GM18519 (cell line): ENCODE measurements around the gene XYLT1.

Experiments used
- ATAC-seq: cut with Tn5 transposase; IDR thresholded peaks from one replicate; pipeline ENCODE4 v1.9.1; 2021; ENCODE audit warnings: mild to moderate bottlenecking, moderate library complexity; ENCODE audit not compliant: unreplicated experiment, low FRiP score

Gene XYLT1

GRCh38 chr16:17404941-17405689 is 65.6 kb downstream of the XYLT1 start:
- ATAC-seq = no peak

DNA sequence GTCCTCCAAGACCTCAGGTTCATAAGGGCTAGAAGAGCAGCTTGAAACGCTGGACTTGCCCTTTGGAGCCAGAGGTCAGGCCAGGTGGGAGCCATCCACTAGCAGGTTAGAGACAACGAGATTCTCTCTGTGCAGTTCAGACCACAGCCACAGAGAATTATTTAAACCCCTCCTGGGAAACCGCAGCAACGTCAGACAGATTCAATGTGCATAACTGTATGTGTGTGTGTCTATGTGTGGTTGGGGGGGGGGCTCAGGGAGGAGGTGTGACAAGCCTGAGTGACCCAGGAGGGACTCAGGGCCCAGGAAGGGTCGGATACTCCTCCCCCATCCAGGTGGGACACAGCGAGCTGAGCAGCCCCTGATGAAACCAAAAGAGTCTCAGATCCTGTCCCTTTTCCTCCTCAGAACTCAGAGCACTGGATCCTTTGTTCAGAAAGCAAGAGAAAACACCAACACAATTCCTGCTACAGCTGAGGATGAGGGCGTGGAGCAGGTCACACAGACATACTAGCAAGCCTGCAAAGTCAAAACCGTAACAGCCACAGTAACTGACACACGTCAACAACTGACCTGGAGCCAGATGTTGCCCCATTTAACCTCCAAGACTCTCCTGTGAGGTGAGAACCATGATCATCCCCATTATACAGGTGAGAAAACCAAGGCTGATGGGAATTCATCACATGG is 66.8 kb downstream of the XYLT1 start:
- ATAC-seq = no peak

DNA sequence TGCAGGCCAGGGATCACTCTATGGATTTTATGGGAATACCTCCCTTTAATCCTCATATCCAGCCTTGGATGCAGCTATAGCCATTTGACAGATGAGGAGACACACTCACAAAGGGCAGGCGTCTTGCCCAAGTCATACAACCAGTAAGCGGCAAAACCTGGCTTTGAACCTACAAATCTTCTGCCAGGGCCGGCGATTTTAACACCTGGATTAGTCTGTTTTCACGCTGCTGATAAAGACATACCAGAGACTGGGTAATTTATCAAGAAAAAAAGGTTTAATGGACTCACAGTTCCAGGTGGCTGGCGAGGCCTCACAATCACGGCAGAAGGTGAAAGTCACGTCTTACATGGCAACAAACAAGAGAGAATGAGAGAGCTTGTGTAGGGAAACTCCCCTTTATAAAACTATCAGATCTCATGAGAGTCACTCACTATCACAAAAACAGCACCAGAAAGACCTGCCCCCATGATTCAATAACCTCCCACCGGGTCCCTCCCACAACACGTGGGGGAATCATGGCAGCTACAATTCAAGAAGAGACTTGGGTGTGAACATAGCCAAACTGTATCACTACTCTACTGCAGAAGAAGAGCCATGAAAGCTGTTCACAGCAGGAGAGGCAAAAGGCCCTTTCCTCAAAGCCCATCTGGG is 67.5 kb downstream of the XYLT1 start:
- ATAC-seq = no peak

DNA sequence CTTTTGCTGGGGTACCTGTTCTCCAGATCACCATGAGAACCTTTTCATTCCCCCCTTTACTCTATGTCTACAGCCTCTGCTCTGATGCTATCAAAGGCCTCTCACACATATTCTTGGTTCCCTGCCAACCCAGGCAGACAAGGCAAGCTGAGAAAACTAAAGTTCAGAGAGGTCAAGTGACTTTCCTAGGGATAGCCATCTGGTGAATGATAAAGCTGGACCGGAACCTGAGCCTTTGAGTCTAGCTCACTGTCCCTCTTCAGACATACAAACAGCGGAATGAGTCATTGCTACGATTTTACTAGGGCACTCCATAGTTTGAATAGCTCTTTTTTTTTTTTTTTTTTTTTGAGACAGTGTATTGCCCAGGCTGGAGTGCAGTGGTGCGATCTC is 73.3 kb downstream of the XYLT1 start:
- no peak for ATAC-seq

DNA sequence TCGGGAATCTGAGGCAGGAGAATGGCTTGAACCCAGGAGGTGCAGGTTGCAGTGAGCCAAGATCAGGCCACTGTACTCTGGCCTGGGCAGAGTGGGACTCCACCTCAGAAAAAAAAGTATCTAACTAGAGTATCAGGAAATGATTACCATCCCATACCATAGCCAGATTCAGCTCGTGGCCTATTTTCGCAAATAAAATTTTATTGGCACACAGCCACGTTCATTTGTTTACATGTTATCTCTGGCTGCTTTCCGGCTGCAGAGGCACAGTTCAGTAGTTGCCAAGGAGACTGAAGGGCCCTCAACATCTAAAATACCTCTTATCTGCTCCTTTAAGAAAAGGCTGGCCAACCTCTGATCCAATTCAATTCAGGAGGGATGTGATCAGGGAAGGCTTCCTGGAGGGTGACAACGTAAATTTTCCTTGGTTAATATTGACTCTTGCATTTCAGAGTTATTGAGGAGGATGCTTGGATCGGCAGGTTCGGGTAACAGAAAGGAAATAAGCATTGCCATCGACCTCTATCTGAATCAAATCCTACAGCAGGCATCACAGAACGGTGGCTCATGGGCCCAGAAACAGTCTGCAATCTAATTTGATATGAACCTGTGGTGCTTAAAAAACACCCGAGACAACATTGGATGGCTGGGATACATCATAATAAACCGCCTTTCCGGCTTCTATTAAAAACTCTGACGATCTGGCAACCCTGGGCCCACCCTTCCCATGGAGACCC is 73.8 kb downstream of the XYLT1 start:
- ATAC-seq = no peak

DNA sequence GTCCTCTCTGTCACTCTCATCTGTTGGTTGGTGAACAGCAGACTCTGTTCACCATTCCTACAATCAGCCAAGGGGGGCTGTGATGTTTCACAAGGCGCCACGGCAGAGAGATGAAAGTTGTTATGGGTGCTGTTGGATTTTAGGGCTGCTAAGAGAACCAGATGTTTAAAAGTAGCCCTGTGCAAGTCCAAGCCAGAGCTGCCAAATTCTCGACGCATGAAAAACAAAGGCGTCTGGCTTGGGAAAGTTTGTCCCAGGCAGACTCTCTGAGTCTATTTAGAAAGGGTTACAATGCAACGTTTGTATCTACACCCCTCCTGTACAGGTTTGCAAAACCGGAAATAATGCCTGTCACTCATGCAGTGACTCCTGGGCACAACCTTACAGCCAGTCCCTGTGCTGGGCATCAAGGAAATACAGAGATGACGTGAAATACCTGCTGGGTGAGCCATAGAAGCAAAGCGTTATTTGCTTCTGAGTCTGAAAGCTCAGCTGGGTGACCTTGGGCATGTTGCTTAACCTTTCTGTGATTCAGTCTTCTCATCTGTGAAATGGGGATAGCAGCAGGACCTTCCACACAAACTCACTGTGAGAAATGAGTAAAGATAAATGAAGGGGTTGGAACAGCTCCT is 74.8 kb downstream of the XYLT1 start:
- ATAC-seq = no peak

GRCh38 chr16:17392857-17393692 is 77.7 kb downstream of the XYLT1 start:
- ATAC-seq = no peak

DNA sequence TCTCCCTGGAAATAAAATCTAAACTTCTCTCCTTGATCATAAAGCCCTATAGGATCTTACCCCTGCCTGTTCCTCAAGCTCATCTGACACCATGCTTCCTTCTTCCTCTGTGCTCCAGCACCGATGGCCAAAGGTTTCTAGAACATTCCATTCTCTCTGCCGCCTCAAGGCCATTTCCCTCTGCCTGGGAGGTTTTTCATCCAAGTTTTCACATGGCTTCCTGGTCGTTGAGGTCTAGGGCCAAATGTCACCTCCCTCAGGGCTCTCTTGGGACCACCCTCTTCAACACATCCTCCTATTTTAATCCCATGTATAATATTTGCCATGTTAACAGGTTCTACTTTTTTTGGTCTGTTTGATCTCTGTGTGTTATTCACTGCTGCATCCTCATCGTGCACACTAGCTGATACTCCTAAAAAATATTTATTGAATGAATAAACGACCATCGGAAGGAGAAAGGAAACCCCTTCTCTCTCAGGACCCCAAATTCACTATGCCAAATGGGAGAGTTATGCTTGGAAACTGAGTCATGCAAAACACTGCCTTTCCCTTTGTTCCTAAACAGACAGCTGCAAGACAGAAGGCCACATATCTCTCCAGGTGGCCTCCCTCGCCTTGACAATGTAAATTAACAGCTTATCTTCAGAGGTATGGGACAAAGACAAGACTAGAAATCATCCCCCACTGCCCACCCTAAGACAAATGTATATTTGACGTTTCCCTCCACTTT is 78.5 kb downstream of the XYLT1 start:
- ATAC-seq = no peak

GRCh38 chr16:17391715-17392114 is 79.0 kb downstream of the XYLT1 start:
- ATAC-seq = no peak

DNA sequence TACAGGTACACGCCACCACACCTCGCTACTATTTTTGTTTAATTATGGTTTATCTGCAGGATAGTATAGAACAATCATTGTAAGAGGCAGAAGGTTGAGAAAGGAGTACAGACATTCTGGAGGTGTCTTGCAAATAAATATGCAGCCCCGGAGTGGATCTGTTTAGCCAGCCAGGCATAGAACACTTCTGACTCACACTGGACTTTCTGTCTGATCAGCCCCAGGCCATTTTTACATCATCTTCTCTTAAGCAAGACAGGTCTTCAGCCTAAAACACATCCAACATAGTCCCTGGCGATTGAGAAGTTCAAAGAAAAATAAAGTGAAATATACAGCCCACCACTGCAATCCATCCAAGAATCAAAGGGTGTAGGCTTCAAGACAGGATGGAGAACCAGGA is 81.4 kb downstream of the XYLT1 start:
- no peak for ATAC-seq

DNA sequence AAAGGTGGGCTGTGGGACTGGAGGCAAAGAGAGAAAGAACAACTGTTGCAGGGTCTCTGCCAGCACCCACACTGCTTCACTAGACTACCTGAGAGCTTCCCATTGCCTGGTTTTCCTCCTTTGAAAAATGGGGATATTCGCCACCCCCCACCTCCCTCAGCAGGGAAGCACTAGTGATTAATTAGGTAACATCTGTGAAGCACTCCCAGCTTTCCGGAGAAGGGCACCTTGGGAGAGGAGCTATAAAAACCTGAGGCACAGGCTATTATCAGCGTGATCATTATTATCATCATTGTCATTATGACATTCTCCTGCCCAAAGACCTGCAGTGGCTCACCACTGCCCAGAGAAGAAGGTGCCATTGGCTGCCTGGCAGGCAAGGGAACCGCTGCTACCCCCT is 83.5 kb downstream of the XYLT1 start:
- ATAC-seq = no peak

DNA sequence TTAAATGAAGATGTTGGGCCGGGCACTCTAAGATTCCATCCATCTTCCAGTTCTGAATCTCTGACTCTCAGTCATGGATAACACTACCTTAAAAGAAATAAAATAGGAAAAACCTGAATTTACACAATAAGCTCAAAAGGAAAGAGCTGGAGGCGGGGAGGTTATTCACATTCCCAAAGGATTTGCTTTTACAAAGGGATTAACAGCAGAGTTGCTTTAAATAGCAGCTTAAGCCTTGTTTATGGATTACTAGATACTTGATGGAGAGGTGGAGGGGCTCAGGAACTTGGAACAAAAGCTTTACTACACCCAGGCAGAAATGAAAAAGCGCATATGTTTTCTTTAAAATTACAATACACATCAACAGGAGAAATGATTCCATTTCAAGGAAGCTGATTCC is 84.5 kb downstream of the XYLT1 start:
- no peak for ATAC-seq

- no peak for ATAC-seq
Measured at GRCh38 chr16:17384471-17384870, 86.3 kb downstream of the XYLT1 start.

- ATAC-seq = no peak
Measured at GRCh38 chr16:17382949-17383863, 87.6 kb downstream of the XYLT1 start.

- no peak for ATAC-seq
Measured at GRCh38 chr16:17382514-17382913, 88.2 kb downstream of the XYLT1 start.

- no peak for ATAC-seq
Measured at GRCh38 chr16:17381784-17382183, 89.0 kb downstream of the XYLT1 start.

GRCh38 chr16:17380613-17381012 is 90.1 kb downstream of the XYLT1 start:
- no peak for ATAC-seq

- ATAC-seq = no peak
Measured at GRCh38 chr16:17379121-17379571, 91.6 kb downstream of the XYLT1 start.
